Chondrocyte (in vitro differentiated cells): ENCODE data around the gene RPS6KA3. TPM values are rescaled to one million over a fixed set of nuclear protein-coding genes. Genes with fewer than 3 reads are reported as not detected.
A peak's percentile ranks its signal among the peaks of the same experiment; 100 is the strongest.
"Not testable (repeated sequence)": the region's sequence is repeated elsewhere in the genome, so short reads cannot be mapped to it uniquely, and the experiment has no call there.

Source experiments
- DNase-seq: peaks from one replicate; pipeline ENCODE4 v3.0.0; 2021; ENCODE audit warnings: mixed read lengths, low spot score
- H3K27ac Mint-ChIP-seq: one replicate; pipeline ENCODE4 v1.8.0; 2021; ENCODE audit warnings: mild to moderate bottlenecking, moderate library complexity, mixed read lengths; ENCODE audit not compliant: unreplicated experiment
- H3K27me3 Mint-ChIP-seq: 2 replicates; pipeline ENCODE4 v1.8.0; 2021; ENCODE audit warnings: low read depth, mixed read lengths
- H3K36me3 Mint-ChIP-seq: 2 replicates; pipeline ENCODE4 v1.8.0; 2021; ENCODE audit warnings: low read depth, mixed read lengths
- H3K4me1 Mint-ChIP-seq: 2 replicates; pipeline ENCODE4 v1.8.0; 2021; ENCODE audit warnings: low read depth, mild to moderate bottlenecking, mixed read lengths
- H3K4me3 Mint-ChIP-seq: one replicate; pipeline ENCODE4 v1.8.0; 2021; ENCODE audit warnings: mild to moderate bottlenecking, moderate library complexity, mixed read lengths; ENCODE audit not compliant: unreplicated experiment
- H3K9me3 Mint-ChIP-seq: 2 replicates; pipeline ENCODE4 v1.8.0; 2021; ENCODE audit warnings: low read depth, mixed read lengths
- total RNA-seq: library from RNA; stranded (reverse); gene quantifications from 3 replicates; pipeline ENCODE4 v1.2.1, GENCODE V29; 2021
- TF ChIP-seq, protein P1 (sequence below): fragments of 200-600 bp; sonication (generic); IDR thresholded peaks from 2 replicates; pipeline ENCODE4 v1.5.0; 2021; ENCODE audit warnings: antibody characterized with exemption, mild to moderate bottlenecking, moderate library complexity

RPS6KA3 gene
- total RNA-seq, 1 donor from 2014 or later = 18.4 TPM

DNA sequence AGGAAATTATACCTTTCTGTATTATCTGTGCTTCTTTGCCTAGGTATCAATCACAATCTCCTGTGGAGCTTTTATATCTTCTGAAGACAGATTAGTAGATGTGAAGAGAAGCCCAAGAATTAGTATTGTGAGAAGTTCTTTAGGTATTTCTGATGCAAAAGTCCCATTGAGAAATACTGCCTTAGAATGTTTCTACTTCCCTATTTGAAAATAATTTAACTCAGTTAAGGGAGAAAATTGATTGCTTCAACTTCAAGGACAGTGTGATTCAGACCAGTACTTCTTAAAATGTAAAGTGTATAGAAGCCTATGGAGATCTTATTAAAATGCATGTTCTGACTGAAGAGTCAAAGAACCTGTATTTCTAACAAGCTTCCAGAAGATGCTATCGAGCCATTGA lies 134.0 kb downstream of the RPS6KA3 start:
- Mint-ChIP-seq H3K27me3 (no peaks in the 10 kb centered on the region), H3K36me3 (peaks cover 8% of the 10 kb centered on the region), H3K4me3 (no peak overlapping the region), H3K27ac (peak overlapping the region; percentile 5), H3K4me1 (peaks cover 14% of the 10 kb centered on the region), H3K9me3 (no peaks in the 10 kb centered on the region)
- DNase-seq = no peak
- TF ChIP-seq, protein P1, sequence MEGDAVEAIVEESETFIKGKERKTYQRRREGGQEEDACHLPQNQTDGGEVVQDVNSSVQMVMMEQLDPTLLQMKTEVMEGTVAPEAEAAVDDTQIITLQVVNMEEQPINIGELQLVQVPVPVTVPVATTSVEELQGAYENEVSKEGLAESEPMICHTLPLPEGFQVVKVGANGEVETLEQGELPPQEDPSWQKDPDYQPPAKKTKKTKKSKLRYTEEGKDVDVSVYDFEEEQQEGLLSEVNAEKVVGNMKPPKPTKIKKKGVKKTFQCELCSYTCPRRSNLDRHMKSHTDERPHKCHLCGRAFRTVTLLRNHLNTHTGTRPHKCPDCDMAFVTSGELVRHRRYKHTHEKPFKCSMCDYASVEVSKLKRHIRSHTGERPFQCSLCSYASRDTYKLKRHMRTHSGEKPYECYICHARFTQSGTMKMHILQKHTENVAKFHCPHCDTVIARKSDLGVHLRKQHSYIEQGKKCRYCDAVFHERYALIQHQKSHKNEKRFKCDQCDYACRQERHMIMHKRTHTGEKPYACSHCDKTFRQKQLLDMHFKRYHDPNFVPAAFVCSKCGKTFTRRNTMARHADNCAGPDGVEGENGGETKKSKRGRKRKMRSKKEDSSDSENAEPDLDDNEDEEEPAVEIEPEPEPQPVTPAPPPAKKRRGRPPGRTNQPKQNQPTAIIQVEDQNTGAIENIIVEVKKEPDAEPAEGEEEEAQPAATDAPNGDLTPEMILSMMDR = no peak

DNA sequence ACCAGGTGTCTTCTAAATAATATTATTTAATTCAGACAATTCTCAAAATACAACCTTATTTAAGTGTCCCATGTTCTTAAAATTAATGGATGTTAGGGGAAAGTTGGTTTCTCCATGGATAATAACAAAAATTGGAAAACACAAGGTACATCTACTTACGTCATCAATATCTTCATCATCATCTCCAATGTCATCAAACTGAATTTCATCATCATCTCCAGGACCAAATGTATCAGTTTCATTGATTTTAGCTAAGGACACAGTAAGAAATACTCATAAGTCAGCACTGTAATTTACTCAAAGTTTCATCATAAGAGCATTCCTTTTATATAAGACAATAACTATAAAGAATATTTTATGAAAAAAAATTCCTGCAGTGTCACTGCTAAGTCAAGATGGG lies 136.4 kb downstream of the RPS6KA3 start:
- H3K4me3 Mint-ChIP-seq = no peak overlapping the region
- peaks cover 4% of the 10 kb centered on the region for H3K36me3 Mint-ChIP-seq
- no peak for DNase-seq

DNA sequence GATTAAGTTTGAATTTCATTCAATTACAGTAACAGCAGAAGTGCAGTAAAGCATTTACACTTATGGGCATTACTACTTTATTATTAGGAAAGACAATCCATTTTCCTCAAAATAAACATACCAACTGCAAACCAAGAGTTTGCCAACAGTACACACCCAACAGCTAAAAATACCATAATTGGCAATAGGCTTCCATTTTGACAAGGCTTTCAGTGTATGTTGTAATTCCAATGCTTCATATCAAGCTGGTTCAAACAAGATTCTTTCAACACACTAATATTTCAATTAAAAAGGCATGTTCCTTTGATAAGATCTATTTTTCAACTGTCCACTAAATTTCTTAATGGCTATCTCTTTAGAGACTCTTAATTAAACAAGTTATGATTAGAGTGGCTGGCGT lies 137.2 kb downstream of the RPS6KA3 start:
- Mint-ChIP-seq H3K9me3 (no peaks in the 10 kb centered on the region), H3K27me3 (no peaks in the 10 kb centered on the region), H3K4me1 (peaks cover 14% of the 10 kb centered on the region), H3K27ac (peak overlapping the region; percentile 80), H3K4me3 (no peak overlapping the region), H3K36me3 (peaks cover 4% of the 10 kb centered on the region)
- DNase-seq = no peak
- TF ChIP-seq, protein P1 = no peak

More for the DNA sequence above, 136.4 kb downstream of the RPS6KA3 start:
- Mint-ChIP-seq H3K9me3 (no peaks in the 10 kb centered on the region), H3K4me1 (peaks cover 14% of the 10 kb centered on the region), H3K27ac (peak overlapping the region; percentile 83), H3K27me3 (no peaks in the 10 kb centered on the region)
- TF ChIP-seq, protein P1 = no peak

DNA sequence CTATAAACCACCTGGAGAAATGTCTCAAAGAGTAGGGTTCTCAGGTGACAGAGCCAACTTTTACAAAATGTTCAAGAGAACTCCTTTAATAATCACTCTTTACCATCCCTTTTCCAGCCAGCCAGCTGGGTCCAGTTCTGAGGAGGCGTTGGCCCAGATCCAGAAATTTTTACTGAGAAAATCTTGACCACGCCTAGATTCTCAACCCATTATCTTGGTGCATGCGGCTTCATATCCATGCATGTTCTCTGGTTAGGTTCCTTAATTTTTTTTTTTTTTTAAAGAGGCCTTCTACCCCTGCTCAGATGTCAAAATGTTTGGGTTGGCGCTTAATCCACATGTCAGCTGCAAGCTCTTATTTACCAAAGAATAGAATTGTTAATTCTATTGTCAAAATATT lies 138.0 kb downstream of the RPS6KA3 start:
- TF ChIP-seq, protein P1 = no peak
- Mint-ChIP-seq H3K9me3 (no peaks in the 10 kb centered on the region), H3K4me3 (no peak overlapping the region), H3K27me3 (no peaks in the 10 kb centered on the region), H3K27ac (peak overlapping the region; percentile 36), H3K4me1 (peaks cover 14% of the 10 kb centered on the region), H3K36me3 (peaks cover 4% of the 10 kb centered on the region)
- DNase-seq = no peak

DNA sequence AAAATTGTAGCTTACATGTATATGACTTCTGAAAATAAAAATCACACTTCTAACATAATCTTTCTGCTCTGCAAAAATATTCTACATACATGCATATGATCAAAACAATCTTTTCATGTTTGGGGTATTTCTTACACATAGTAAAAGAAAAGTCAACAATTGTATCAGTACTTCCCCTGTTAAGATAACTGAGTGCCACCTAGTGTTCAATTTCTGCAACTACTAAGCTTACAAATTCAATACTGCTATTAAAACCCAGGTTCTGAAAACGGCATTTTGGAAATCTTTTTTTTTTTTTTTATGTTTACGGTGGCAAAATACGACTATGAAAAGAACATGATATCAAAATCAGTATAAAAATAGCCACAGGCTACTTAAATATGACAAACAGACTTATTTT lies 139.3 kb downstream of the RPS6KA3 start:
- H3K27ac Mint-ChIP-seq, H3K27me3 Mint-ChIP-seq, H3K4me3 Mint-ChIP-seq, H3K36me3 Mint-ChIP-seq, DNase-seq, H3K9me3 Mint-ChIP-seq: not testable (repeated sequence)
- peaks cover 14% of the 10 kb centered on the region for H3K4me1 Mint-ChIP-seq
- TF ChIP-seq, protein P1 = peak; percentile 74

DNA sequence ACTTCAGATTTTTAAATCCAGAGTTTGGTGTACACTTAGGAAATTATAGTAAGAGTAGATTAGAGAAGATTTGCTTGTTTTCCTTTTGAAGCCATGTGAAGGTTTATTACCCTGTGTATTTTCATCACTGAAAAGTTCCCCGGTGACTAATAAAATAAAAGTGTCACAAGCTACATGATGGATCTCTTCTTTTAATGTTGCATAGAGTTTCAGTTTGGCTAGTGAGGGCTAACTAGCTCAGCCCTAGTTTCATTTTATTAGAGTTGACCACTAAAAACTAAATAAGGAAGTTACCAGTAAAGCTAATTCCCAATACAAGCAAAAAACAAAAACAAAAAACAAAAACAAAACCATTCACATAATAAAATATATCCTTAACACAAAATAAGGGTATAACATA lies 139.9 kb downstream of the RPS6KA3 start:
- H3K27ac Mint-ChIP-seq, H3K4me3 Mint-ChIP-seq, H3K36me3 Mint-ChIP-seq, DNase-seq, H3K4me1 Mint-ChIP-seq, H3K9me3 Mint-ChIP-seq, H3K27me3 Mint-ChIP-seq: not testable (repeated sequence)
